K562 (cell line): ENCODE data around the gene AKR1C3. TPM values are rescaled to one million over a fixed set of nuclear protein-coding genes. Genes with fewer than 3 reads are reported as not detected.

ENCODE experiments used
- CBX2 ChIP-seq: fragments of 200-600 bp; sonication (generic); IDR thresholded peaks from one replicate; pipeline ENCODE4 v1.6.1; 2012; ENCODE audit warnings: mild to moderate bottlenecking, low read length, inconsistent platforms; ENCODE audit not compliant: insufficient read depth, poor library complexity, severe bottlenecking
- CEBPZ ChIP-seq: fragments of 150-350 bp; IDR thresholded peaks from 2 replicates; pipeline ENCODE4 v1.6.1; 2014; ENCODE audit warnings: low read depth, mild to moderate bottlenecking, low read length, borderline replicate concordance
- HES1 ChIP-seq: fragments of 450-650 bp; IDR thresholded peaks from 2 replicates; pipeline ENCODE4 v1.6.1; 2016; ENCODE audit warnings: low read depth, mild to moderate bottlenecking, moderate library complexity
- ILK ChIP-seq: fragments of 450-650 bp; IDR thresholded peaks from 2 replicates; pipeline ENCODE4 v1.6.1; 2016; ENCODE audit warnings: missing genetic modification characterization, low read depth, mild to moderate bottlenecking, missing compliant biosample characterization, moderate library complexity, borderline replicate concordance
- KDM4B ChIP-seq, 2 experiments: fragments of 450-650 bp in 1 of 2; sonication (generic) in 1 of 2; IDR thresholded peaks; 2 replicates each; pipeline ENCODE4 v1.6.1; 2016 to 2017; ENCODE audit warnings: borderline replicate concordance in 2 of 2, antibody characterized with exemption in 1 of 2, low read depth in 1 of 2, mild to moderate bottlenecking in 1 of 2
- KLF6 ChIP-seq: fragments of 250-450 bp; sonication (Bioruptor Pico); IDR thresholded peaks from 2 replicates; pipeline ENCODE4 v1.4.0; 2020; ENCODE audit warnings: mild to moderate bottlenecking, moderate library complexity, borderline replicate concordance
- MAFF ChIP-seq: IDR thresholded peaks from 2 replicates; pipeline ENCODE4 v1.6.1; 2012; ENCODE audit warnings: low read length, improper control_type of control experiment
- MAFG ChIP-seq: fragments of 450-650 bp; conservative IDR thresholded peaks from 2 replicates; pipeline ENCODE4 v1.6.1; 2016; ENCODE audit warnings: missing genetic modification characterization, missing compliant biosample characterization
- NFE2L1 ChIP-seq: fragments of 450-650 bp; IDR thresholded peaks from 2 replicates; pipeline ENCODE4 v1.6.1; 2016; ENCODE audit warnings: missing genetic modification characterization, low read depth, mild to moderate bottlenecking, missing compliant biosample characterization, moderate library complexity, borderline replicate concordance
- NFYB ChIP-seq: IDR thresholded peaks from 2 replicates; pipeline ENCODE4 v1.6.1; 2011; ENCODE audit warnings: mild to moderate bottlenecking, moderate library complexity; ENCODE audit not compliant: insufficient read length; ENCODE audit errors: extremely low read depth
- PHF8 ChIP-seq: fragments of 200-600 bp; sonication (generic); IDR thresholded peaks from 2 replicates; pipeline ENCODE4 v1.6.1; 2012; ENCODE audit warnings: mixed run types, mild to moderate bottlenecking, inconsistent platforms, low read length, moderate library complexity, borderline replicate concordance
- RFX1 ChIP-seq: fragments of 450-650 bp; IDR thresholded peaks from 2 replicates; pipeline ENCODE4 v1.6.1; 2016; ENCODE audit warnings: mild to moderate bottlenecking, moderate library complexity
- SMAD4 ChIP-seq: fragments of 250-450 bp; sonication (Bioruptor Pico); conservative IDR thresholded peaks from 2 replicates; pipeline ENCODE4 v1.8.0; 2021; ENCODE audit warnings: inconsistent platforms, mild to moderate bottlenecking, moderate library complexity
- SPI1 ChIP-seq: IDR thresholded peaks from 2 replicates; pipeline ENCODE4 v1.6.1; 2011; ENCODE audit warnings: low read depth, low read length, control low read depth, borderline replicate concordance
- STAT6 ChIP-seq: sonication (generic); formaldehyde crosslinking; IDR thresholded peaks from 2 replicates; pipeline ENCODE4 v1.8.1; 2023; ENCODE audit warnings: mild to moderate bottlenecking, missing genetic modification reagents
- ZBTB2 ChIP-seq: fragments of 450-650 bp; IDR thresholded peaks from 2 replicates; pipeline ENCODE4 v1.6.1; 2016; ENCODE audit warnings: antibody characterized with exemption
- ZEB2 ChIP-seq: fragments of 450-650 bp; IDR thresholded peaks from 2 replicates; pipeline ENCODE4 v1.6.1; 2016
- ZNF445 ChIP-seq: fragments of 250-450 bp; sonication (Bioruptor Pico); IDR thresholded peaks from 2 replicates; pipeline ENCODE4 v1.4.0; 2020; ENCODE audit warnings: low read depth, mild to moderate bottlenecking, moderate library complexity
- polyA plus RNA-seq, 8 experiments: library from polyadenylated mRNA; depleted of rRNA in 4 of 8; stranded (reverse) in 5 of 8; unstranded in 3 of 8; fragments of >200 nt; fragmentation: Nextera tagmentation in 2 of 8; fragmentation: Illumina TruSeq in 1 of 8; extraction: Ambion mirVana in 2 of 8; extraction: Trizol in 1 of 8; gene quantifications; 2 replicates each; pipeline versions ENCODE4 v1.2.1 to v1.2.3, GENCODE V29; 2011 to 2014; ENCODE audit warnings: inconsistent platforms in 1 of 8, missing spikeins in 1 of 8
- total RNA-seq, 7 experiments: library from RNA; depleted of rRNA in 6 of 7; stranded (reverse); fragments of >200 nt in 6 of 7; fragmentation: Illumina TruSeq in 2 of 7; extraction: Trizol in 2 of 7; gene quantifications; 2 replicates each; pipeline versions ENCODE4 v1.2.1 to v1.2.3, GENCODE V29; 2011 to 2021; ENCODE audit warnings: low replicate concordance in 1 of 7

Gene AKR1C3
- total and polyA plus RNA-seq, 9 of the 15 experiments (the other 6 are each of a cell fraction or from before 2014, with no cell fraction given): 4.6 to 20.4 (median 10.1) TPM

DNA sequence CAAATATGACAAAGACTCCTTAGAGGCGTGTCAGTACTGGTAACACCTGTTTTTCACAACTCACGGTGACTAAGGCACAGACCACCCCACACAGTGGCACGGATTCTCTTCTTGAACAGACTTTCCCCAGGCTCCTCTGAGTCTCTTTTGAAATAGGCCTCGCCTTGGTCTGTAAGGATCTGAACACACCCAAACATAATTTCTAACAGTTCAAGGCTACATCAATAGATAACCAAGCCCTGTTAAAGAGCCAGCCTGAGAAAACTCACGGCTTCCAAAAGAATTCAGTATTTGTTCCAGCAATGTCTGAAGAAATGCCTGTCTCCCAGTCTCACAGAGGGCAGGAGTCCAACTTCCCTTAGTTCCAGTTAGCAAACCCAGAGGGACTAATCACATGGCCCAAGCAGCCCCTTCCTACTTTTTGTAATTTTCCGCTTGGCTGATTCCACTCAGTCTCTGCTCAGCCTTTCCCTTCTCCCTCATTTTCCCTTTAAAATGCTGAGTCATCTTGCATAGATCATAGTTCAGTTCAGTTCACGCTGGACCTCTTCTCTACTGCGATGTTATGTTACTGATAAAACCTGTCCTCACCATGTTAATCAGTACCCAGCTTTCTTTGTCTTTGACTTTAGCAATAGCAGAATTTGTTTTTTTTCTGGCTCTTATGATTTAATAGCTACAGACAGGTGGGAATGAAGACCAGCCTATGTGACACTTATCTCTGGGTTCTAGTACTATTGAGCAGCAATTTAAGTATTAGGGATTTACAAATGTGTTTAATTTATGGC, 22.6 kb upstream of the AKR1C3 start (continued):
- 0 out of 2 replicates have a peak, but pooled peaks have one; percentile 2 for TF ChIP-seq ILK
- TF ChIP-seq ZEB2: peak; percentile 69
- no peak for TF ChIP-seq STAT6 (CRISPR knock-in tag)
- peak; percentile 78 for TF ChIP-seq SMAD4 (CRISPR knock-in tag)
- 0 out of 2 replicates have a peak, but pooled peaks have one; percentile 26 for TF ChIP-seq KLF6 (CRISPR knock-in tag)
- peak; percentile 68; the same call in 1 of the 2 replicates for TF ChIP-seq ZBTB2
- peak; percentile 100 for TF ChIP-seq MAFF
- peak; percentile 31; the same call in 1 of the 2 replicates for TF ChIP-seq SPI1
- TF ChIP-seq CBX2: no peak
- peak; percentile 100 for TF ChIP-seq NFE2L1 (tag)
- TF ChIP-seq NFYB: no peak
- no peak for TF ChIP-seq ZNF445 (CRISPR knock-in tag)
- peak; percentile 24; the same call in 1 of the 2 replicates for TF ChIP-seq PHF8
- TF ChIP-seq MAFG (tag): peak; percentile 100
- TF ChIP-seq HES1: 0 out of 2 replicates have a peak, but pooled peaks have one; percentile 38
- TF ChIP-seq CEBPZ: no peak
- TF ChIP-seq KDM4B (IDR thresholded peaks at IDR 0.05; ENCODE audit: borderline replicate concordance in 2 of 2, low read depth in 1 of 2): no peak
- no peak for TF ChIP-seq RFX1
